ENCODE results near the gene SLC38A11.

The SLC38A11 gene

DNA sequence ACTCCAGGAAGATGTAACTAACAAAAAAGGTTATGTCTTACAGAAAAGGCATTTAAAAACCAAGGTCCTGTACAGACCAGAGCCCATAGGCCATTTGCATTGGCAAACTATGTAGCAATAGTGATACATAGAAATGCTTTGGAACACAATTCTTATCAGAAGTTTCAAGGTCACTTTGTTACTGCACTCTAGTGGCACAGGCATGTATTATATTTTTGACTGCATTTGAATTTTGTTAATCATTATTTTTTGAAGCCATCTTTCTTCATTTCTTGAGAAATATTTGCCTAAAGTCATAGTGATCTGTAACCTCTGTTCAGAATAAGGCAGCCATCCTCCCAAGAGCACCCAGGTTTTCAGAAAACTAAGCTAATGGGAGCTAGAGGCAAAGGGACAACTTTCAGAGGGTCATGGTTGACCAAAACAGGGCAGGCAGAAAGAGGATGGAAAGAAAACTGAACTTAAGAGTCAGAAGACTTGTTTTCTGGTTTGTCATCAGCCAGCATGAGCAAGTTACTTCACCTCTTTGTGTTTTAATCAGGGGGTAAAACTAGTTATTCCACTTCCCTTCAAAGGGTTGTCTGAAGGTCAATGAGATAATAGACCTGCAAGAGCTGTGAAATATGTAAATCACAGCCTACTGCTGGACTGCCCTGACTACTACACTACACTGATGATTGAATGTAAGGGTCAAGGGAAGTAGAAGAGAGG, 41.5 kb downstream of the SLC38A11 start:
- DNase-seq = peak; percentile 92

DNA sequence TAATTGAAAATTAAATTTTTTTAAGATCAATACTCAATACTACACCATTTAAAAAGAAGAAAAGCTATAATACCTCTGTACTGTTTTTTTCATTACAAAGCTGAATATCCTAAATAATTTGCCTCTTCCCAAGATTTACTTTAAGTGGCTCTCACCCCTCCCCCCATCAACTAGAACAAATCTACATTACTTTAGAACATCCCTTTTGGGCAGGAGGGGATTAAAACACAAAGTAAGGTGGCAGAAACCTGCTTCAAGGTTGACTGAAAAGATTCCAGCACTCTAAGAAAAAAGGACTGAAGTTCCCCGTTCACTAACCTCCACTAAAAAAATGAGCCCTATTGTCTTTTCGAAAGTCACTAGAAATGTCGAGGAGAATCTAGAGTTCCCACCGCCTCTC, 42.3 kb downstream of the SLC38A11 start:
- DNase-seq = no peak

DNA sequence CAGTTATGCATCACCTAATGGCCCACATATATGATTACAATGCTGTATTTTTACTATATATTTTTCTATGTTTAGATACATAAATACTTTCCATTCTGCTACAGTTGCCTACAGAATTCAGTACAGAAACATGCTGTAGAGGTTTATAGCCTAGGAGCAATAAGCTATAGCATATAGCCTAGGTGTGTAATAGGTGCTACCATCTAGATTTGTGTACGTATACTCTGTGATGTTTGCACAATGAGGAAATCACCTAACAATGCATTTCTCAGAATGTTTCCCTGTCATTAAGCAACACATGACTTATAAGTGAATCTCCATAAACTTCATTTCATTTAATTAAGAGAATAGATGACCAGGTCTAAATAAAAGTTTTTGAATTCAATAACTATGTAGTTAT, 43.5 kb downstream of the SLC38A11 start:
- peak; percentile 77 for DNase-seq

DNA sequence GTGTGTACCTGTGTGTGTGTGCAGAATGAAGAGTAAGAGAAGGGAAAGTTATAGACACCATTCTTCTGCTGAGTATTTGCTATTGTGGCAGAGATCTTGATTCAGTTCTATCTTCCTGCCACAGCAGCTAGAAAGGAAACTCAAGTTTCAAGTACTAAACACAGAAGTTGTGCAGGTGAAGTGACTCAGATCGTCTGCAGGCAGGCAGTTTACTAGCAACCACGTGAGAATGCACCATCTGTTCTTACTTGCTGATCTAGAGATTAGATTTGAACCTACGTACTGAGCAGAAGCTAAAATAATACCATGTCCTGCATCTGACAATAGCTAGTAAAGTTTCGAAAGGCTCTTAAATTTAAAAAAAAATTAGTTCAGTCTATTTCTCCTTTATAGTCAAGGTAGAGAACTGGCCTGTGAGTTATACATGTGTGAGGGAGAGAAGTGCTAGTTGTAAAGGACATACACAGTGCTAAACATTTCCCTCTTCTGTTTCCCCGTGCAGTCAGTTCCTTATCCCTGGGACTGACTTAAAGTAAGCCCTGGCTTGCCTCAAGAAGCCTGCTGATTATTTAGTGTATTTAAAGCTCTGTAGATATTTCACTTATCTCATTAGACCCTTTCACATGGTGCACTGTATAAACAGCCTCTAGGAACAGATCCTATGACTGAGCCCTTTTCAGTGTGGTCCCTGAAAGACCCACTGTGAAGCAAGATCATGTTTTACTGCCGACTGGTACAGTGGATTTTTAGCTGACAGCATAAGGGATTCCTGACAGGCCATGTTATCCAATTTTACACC, 45.0 kb downstream of the SLC38A11 start:
- peak; percentile 90 for DNase-seq

DNA sequence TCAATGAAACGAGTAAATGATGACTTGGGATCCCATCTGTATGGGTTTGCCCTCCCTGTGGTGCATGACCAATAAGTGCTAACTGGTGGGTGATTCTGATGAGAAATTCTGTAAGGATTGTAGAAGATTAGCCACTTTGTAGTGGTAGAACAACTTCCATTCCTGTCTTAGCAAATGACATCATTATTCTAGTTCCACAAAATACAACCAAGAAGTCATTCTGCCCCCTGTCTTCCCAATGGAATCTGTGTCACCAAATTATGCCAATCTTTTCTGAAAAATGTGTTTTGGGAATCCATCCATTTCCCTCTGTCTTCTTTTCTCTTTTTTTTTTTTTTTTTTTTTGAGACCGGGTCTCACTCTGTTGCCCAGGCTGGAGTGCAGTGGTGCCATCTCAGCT, 48.4 kb downstream of the SLC38A11 start:
- no peak for DNase-seq

DNA sequence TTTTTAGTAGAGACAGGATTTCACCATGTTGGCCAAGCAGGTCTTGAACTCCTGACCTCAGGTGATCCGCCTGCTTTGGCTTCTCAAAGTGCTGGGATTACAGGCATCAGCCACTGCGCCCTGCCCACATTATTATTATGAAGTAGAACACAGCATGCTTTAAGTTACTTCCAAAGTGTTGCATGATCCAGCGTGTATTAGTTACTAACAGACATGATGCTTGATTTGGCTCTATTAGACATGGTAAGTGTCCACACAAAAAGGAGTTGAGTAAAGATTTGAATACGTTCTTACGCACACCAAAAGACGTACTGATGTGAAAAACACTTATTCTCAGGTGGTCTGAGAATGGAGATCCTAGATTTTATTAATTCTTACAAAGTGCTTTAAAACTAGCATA, 50.0 kb downstream of the SLC38A11 start:
- no peak for DNase-seq

DNA sequence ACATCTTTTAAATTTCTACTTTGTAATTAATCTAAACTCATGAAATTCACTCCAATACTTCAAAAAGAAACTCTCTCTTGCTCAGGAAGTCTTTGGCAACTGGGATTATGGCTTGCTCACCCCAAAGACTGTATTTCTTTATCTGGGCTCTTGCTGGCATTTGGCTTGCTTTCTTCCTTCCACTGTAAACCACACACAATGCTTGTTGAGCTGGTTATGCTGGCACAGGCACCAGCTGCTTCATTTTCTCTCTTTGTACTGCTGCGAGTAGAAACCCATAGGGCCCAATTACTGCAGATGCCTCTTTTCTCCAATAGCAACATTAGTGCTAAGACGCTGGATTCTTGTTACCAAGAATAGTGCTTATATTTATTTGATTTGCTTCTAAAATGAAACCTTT, 51.4 kb downstream of the SLC38A11 start:
- DNase-seq = peak; percentile 47

DNA sequence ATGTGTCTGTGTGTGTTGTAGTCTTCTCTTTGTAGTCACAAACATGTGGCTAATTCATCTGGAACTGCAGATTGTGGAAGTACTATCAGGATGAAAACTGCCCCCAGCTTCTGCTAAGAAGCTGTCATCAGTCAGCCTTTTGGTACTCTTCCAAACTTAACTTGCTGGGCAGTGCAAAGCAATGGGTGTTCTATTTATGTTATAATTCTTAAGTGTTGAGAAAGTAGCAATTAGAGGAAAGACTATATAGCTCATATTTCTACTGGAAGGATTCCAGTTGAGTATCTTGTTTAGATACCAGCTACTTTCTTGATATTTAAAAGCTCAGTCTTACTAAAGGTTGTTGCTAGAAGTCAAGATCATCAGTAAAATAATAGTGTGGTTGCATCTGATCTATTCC, 52.1 kb downstream of the SLC38A11 start:
- DNase-seq = no peak

DNA sequence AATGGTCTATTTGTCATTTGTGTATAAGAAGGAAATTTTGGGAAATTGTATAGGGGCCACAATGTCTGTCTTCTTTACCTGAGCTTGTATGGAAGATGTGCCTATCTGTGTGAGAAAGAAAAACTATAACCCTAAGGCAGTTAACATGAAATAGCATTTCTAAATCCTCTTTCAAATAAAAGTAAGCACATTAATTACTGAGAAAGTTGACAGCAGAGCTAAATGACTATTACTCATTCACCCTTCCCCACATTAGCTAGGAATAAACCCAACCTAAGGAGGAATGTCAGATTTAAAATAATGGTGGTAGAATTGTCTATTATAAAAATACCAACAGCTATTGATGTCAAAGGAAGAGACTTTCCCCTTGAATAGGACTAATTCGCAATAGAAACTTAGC, 56.2 kb downstream of the SLC38A11 start:
- DNase-seq = no peak

DNA sequence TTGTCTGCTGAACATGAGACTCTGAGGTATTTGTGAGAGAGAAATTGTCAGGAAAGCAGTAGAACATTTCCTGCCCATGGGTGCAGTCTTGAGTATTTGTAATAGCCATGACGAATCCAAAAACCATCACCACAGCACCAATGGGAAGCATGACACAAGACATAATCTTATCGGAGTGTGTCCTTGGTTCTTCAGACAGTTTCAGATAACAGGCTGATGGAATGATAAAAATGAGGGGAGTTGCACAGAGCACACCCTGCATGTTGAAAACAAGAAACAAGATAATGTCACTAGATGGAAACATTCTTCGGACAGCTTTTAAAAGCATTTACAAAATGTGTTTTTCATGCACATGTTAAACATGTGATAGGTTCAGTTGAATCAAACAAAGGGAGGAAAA, 56.9 kb downstream of the SLC38A11 start:
- DNase-seq = peak; percentile 27

DNA sequence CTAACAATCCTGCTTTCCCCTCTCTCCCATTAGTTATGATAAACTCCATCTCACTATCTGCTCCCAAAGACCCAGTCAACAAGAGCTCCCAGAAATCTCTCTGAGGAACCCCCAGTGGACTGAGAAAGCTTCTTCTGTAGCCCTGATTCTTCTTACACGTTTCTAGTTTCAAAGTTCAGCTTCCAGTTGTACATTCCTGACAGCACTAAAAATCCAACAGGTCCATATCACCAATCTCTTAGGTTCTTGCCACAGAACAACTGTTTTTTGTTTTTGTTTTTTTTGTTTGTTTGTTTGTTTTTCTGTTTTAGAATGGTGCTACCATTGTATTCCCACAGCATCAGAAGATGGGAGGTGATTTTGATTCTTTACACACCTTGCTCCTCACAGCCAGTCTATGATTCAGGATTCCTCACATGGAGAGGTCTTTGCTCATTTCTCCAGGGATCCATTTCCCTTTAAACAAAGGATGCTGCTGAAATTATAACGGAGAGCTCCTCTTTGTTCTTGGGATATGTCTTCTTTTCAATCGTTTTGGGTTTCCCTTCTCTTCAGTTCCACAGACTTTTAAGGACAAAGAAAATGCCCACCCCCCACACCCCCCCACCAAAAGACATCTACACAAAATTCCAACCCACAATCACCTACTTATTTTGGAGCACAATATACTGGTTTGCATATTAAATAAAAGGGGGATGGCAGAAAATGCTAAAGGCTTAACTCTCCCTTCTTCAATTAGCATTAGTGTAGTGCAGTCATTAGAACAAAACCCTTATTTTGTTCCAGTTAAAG, 57.7 kb downstream of the SLC38A11 start:
- DNase-seq = peak; percentile 50

DNA sequence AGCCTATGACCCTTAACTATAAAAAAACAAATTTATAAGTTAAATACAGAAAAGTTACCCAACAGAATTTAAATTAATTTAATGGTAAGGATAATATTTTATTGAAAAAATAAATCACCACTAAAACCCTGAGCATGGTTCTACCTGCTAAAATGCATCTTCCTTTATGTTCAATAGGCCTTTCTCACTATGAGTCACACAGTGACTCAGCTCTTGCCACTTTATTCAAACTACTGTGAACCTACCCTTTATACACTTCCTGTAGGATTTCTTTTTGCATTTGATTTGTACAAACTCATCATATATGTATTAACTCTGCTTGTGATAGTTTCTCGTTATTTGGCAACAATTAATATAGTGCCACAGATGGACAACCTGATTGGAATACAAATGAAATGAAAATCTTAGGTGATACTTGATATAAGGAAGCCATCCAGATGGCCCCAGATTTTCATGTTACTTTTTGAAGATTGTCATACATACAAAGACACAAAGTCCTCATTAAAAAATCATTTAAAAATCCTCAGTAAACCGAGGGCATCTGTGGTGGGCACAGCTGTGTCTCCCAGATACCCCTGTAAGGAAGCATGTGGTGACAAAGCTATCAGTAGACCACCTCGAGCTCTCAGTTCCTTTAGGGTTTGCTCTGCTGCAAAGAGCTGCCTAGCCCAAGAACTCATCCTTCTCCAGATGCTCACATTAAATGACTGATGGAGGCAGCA, 58.5 kb downstream of the SLC38A11 start:
- DNase-seq = peak; percentile 92

DNA sequence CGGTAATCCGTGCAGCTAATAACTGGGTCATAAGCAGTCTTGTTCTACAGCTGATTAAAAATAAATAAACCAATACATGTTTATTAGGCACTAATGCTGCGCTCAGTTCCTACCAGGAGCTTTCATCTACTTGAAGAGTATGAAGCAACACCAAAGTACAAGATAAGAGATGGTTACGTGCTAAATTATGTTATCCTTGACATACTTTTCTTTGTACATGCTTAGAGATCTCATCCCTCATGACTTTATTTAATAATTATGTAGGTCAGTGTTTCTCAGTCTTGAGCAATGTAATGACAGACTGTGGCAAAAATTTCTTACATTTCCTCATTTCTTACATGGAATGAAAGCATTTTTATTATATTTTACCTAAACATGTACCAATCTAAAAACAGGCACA, 59.1 kb downstream of the SLC38A11 start:
- DNase-seq = peak; percentile 36

DNA sequence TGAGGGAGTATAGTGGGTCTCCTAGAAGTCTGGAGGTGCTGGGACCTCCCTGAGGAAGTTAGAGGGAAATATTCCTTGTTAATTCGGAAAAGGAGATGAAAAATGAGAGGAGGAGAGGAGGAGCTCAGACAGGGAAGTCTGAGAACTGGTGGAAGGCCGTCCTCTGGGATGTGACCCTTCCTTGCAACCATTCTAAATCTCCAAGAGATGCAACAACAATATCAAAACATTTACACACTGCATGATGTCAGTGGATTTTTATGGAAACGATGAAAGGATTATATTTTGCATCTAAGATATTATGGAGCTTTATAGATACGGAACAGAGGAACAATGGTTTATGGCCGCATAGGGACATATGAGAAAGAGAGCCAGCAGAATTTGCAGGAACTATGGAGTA, 63.9 kb downstream of the SLC38A11 start:
- DNase-seq = peak; percentile 17

DNA sequence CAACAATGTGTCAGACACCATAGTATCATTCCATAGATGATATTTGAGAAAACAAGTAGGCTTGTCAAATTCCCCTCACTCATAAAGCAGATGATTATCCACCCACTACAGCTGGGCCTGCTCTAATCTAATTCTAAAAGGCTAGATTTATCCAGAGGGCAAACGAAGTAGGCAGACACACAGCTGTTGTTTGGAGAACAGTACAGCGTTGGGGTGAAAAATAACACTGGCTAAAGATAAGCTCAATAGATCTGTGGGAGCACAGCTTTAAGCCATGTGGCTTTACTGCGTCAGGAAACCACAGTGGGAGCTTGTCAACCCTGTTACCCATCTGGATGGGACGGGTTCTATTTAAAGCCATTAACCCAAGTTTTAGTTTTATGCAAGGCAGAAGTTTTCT, 64.8 kb downstream of the SLC38A11 start:
- no peak for DNase-seq

DNA sequence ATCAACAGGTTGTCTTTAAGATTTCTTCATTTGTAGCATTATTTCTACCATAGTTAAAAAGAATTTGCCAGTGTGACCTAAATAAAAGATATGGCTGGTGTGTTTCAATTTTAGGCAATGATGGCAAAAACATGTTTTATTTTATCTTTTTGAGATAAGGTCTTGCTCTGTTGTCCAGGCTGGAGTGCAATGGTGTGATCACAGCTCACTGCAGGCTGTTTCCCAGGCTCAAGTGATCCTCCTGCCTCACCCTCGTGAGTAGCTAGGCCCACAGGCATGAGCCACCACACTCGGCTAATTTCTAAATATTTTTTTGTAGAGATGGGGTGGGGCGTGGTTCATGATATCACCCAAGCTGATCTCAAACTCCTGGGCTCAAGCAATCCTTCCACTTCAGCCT, 66.7 kb downstream of the SLC38A11 start:
- DNase-seq = no peak

DNA sequence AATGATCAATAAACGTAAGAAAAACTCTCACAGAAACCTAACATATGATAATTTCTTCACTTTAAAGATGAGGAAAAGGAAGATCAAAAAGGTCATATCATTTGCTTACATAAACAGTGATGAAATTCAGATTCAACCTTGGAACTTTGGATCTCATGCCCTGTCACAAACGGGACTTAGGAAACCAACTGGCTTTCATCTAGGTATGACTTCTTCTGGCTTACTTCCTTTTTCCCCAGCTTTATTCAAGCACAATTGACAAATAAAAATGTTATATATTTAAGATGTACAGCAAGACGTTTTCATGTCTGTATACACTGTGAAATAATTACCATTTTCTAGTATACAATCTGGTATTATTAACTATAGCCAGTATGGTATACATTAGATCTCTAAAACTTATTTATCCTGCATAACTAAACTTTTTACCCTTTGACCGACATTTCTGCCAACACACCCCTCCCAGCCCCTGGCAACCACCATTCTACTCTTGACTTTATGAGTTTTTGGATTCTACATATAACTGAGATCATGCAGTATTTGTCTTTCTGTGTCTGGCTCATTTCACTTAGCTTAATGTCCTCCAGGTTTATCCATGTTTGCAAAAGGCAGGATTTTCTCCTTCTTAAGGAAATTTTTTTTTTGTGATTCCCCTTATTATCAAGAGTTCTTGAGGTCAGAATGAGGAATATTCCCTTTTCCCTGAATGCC, 67.7 kb downstream of the SLC38A11 start:
- no peak for DNase-seq

DNA sequence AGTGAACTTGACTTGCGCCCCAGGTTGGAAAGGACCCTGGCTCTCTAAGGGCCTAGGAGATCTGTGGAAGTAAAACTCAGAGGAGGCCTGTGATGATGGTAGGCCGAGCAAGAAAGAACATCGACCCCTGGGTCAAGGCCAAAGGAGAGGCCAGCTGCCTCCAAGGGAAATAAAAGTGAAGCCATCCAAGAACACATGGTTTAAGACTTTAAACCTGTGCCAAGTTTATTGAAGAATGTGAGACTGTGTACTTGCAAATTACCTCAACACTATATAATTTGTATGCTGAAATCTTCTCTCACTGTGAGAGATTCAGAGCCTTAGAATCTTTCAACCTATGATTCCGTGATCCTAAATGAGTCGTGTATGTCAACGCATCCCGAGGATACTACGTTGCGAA, 73.0 kb downstream of the SLC38A11 start:
- DNase-seq = no peak

DNA sequence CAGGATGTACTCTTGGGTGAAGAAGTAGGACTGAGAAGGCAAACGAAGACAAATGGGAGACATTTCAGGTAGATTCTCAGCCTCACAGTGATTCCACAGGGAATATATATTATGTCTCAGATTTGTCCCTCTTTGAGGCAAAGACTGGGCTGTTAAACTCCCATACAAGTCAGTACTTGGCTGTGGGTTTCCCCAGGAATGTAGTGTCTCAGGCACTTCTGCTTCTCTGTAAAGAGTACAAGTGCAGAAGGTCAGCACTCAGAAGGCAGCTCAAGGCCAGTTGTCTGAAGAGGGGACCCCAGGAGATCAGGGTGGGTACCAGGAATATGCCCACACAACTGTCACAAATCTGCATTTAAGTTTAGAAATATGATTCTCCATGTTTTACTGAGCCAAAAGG, 73.8 kb downstream of the SLC38A11 start:
- DNase-seq = no peak

DNA sequence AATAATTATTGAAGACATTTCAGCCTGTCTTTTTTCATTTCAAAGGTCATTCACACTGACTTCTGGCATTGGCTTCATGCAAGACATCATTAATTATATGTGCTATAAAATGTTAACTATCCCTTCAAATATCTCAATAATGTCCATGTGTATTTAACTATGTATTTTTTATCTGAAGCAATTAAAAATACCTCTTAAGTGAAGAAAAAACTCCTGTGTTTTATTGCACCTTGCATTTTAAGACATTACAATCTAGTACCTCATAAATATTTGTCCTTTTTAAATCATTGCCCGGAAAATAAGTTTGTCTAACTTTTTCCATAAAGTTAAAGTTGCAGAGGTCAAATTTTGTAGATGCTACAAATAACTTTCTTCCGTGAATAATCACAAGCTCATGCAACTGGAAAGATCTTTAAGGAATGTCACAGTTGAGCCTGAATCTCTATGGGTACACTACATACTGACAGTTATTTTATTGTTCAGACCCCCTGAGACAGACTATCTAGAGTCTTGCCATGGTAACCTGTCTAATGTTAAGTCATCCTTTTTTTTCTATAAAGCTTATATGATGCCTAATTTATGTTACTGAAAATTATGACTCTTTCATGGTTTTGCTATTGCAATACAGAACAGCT, 75.3 kb downstream of the SLC38A11 start:
- no peak for DNase-seq

DNA sequence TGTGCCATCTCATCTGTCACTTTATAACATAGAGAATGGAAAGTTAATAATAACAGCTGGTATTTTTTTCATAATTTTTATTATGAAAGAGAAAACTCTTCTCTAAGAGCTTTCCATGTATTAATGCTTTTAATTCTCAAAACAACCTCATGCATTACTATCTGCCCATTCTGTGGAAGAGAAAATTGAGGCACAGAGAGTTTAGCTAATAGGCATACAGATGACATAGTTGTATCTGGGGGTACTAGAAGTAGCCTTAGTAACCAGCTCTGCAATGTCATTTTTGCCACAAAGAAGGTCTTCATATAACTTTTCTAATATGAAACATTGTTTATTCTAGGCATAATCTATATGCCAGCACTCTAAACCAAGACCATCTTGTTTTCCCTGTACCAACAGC, 77.4 kb downstream of the SLC38A11 start:
- no peak for DNase-seq

DNA sequence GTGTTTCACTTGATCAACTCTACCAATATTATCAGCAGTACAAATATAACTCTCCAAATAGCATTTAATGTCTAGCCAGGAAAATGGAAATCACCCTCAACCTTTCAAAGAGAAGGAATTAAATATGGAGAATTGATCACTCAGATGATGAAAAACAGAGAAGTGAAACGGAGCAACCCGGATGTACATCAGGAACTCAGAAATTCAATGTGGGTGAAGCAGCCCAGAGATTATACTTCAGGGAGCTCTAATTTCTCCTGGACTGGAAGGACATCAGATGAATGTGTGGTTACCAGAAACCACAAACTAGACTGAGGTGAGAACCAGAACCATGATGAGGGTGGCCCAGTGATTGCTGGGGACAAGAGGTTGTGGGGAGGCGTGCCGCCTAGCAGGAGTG, 78.2 kb downstream of the SLC38A11 start:
- DNase-seq = no peak
